Sigmoid colon (tissue), 7 donors: ENCODE data around the gene CAMK1D. TPM values are rescaled to one million over a fixed set of nuclear protein-coding genes. Genes with fewer than 3 reads are reported as not detected.

Experiments
- DNase-seq: peaks from one replicate; pipeline ENCODE4 v3.0.0-alpha.2; 2019
- H3K27ac ChIP-seq, 4 donors: fragments of 200-600 bp; sonication (generic); one replicate each; pipeline ENCODE4 v1.5.1; 2016 to 2019; ENCODE audit warnings: mild to moderate bottlenecking in 1 of 4
- H3K27me3 ChIP-seq, 3 donors: fragments of 200-600 bp; sonication (generic); one replicate each; pipeline ENCODE4 v1.5.1; 2019; ENCODE audit warnings: mild to moderate bottlenecking in 1 of 3
- H3K36me3 ChIP-seq, 4 donors: fragments of 200-600 bp; sonication (generic); one replicate each; pipeline ENCODE4 v1.5.1; 2016 to 2019
- H3K4me1 ChIP-seq, 4 donors: fragments of 200-600 bp; sonication (generic); one replicate each; pipeline ENCODE4 v1.5.1; 2017 to 2019
- H3K4me3 ChIP-seq, 4 donors: fragments of 200-600 bp; sonication (generic); one replicate each; pipeline ENCODE4 v1.5.1; 2017 to 2019; ENCODE audit warnings: mild to moderate bottlenecking in 2 of 4, moderate library complexity in 1 of 4
- H3K9me3 ChIP-seq, 4 donors: fragments of 200-600 bp in 3 of 4; sonication (generic) in 3 of 4; one replicate each; pipeline versions ENCODE4 v1.5.1 to v1.6.1; 2013 to 2019
- EP300 ChIP-seq, 4 donors: sonication (generic); formaldehyde crosslinking; IDR thresholded peaks; one replicate each; pipeline ENCODE4 v1.6.1; 2017; ENCODE audit warnings: antibody characterized with exemption in 4 of 4
- POLR2A ChIP-seq, 2 donors: fragments of 450-650 bp; IDR thresholded peaks; one replicate each; pipeline ENCODE4 v1.6.1; 2016; ENCODE audit warnings: antibody characterized with exemption in 2 of 2, mild to moderate bottlenecking in 2 of 2, moderate library complexity in 2 of 2
- POLR2AphosphoS5 ChIP-seq, 4 donors: sonication (generic); formaldehyde crosslinking; IDR thresholded peaks; one replicate each; pipeline ENCODE4 v1.6.1; 2017; ENCODE audit warnings: antibody characterized with exemption in 4 of 4
- WGBS, 2 donors: extraction: QIAGEN DNeasy Blood & Tissue Kit; methylation state at CpG; one replicate each; pipeline ENCODE4 v1.1.7; 2013; 5-methylcytosine and 5-hydroxymethylcytosine counted together
- intact Hi-C: fragments of 100-400 bp; cut with DNase I; formaldehyde crosslinking; loops from one replicate; pipeline ENCODE4 v1.15.1; 2023
- polyA plus RNA-seq, 3 donors: library from polyadenylated mRNA; stranded (reverse); fragments of 200-250 nt; gene quantifications; one replicate each; pipeline ENCODE4 v1.2.3, GENCODE V29; 2013
- total RNA-seq, 4 donors: library from RNA; depleted of rRNA; stranded (reverse); fragments of >200 nt; gene quantifications; one replicate each; pipeline ENCODE4 v1.1.0, GENCODE V29; 2016
- TF ChIP-seq, protein P1 (sequence below), 4 experiments: fragments of 450-650 bp in 3 of 4; fragments of 200-600 bp in 1 of 4; IDR thresholded peaks; one replicate each; pipeline ENCODE4 v1.5.1; 2016 to 2019; ENCODE audit warnings: antibody characterized with exemption in 4 of 4, mild to moderate bottlenecking in 3 of 4, moderate library complexity in 2 of 4
- donor health status: healthy with polysubstance abuse.
- donor health status: Bipolar disorder and iron deficiency.
- donor health status: healthy.

The CAMK1D gene
- total and polyA plus RNA-seq, 7 donors: 7.2 to 11.5 (median 8.6) TPM

DNA sequence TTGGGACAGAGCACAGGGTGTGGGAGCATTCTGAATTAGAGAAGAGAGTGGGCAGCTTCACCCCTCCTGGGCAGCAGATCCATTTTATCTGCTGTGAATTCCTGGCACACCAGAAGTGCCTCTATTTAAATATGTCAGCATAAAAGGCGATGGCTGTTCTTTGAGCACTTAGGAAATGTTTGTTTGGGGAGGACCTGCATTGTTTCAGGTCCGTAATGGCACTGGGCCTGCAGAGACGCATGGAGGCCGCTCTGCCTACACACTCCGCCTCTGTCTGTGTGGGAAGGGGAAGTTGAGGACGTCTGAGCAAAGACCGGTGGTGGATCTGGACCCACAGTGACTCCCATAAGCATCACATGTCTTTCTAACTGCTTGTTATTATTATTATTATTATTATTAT lies 253.2 kb downstream of the CAMK1D start:
- H3K4me3 ChIP-seq: no peak overlapping the region
- intact Hi-C loops: no loop called here
- no peak for DNase-seq
- H3K27me3 ChIP-seq: no peaks in the 10 kb centered on the region
- H3K36me3 ChIP-seq: no peaks in the 10 kb centered on the region
- peak overlapping the region in 3 of 4 donors; percentile 27 to 66 (median 53) for H3K27ac ChIP-seq
- TF ChIP-seq EP300 (IDR thresholded peaks at IDR 0.05): no peak
- no peak for TF ChIP-seq POLR2A (IDR thresholded peaks at IDR 0.05)
- TF ChIP-seq, protein P1, sequence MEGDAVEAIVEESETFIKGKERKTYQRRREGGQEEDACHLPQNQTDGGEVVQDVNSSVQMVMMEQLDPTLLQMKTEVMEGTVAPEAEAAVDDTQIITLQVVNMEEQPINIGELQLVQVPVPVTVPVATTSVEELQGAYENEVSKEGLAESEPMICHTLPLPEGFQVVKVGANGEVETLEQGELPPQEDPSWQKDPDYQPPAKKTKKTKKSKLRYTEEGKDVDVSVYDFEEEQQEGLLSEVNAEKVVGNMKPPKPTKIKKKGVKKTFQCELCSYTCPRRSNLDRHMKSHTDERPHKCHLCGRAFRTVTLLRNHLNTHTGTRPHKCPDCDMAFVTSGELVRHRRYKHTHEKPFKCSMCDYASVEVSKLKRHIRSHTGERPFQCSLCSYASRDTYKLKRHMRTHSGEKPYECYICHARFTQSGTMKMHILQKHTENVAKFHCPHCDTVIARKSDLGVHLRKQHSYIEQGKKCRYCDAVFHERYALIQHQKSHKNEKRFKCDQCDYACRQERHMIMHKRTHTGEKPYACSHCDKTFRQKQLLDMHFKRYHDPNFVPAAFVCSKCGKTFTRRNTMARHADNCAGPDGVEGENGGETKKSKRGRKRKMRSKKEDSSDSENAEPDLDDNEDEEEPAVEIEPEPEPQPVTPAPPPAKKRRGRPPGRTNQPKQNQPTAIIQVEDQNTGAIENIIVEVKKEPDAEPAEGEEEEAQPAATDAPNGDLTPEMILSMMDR (IDR thresholded peaks at IDR 0.05): no peak
- no peak for TF ChIP-seq POLR2AphosphoS5 (IDR thresholded peaks at IDR 0.05)
- WGBS, 2 donors: 81 to 89% methylated on average over 7 of the region's 7 CpGs
- no peaks in the 10 kb centered on the region for H3K9me3 ChIP-seq
- H3K4me1 ChIP-seq: peaks cover 0 to 44% (median 25%) of the 10 kb centered on the region in 4 donors

- Histone ChIP-seq H3K36me3 (no peaks in the 10 kb centered on the region), H3K27ac (peak overlapping the region in 3 of 4 donors; percentile 8 to 86 (median 85)), H3K27me3 (no peaks in the 10 kb centered on the region), H3K4me1 (peaks cover 0 to 46% (median 26%) of the 10 kb centered on the region in 4 donors), H3K9me3 (no peaks in the 10 kb centered on the region), H3K4me3 (no peak overlapping the region)
- TF ChIP-seq, protein P1 (IDR thresholded peaks at IDR 0.05): no peak
- TF ChIP-seq EP300 (IDR thresholded peaks at IDR 0.05): no peak
- TF ChIP-seq POLR2A (IDR thresholded peaks at IDR 0.05): no peak
- TF ChIP-seq POLR2AphosphoS5 (IDR thresholded peaks at IDR 0.05): no peak
- no peak for DNase-seq
- intact Hi-C loops: loop anchor here (2.0 kb wide), 1 partner anchor 255 kb away; the partner anchor contains the start of gene CAMK1D
- 21 to 76% methylated on average over 11 of the region's 11 CpGs for WGBS, 2 donors
These were observed 254.6 kb downstream of the CAMK1D start for GRCh38 chr10:12603766-12604470.

DNA sequence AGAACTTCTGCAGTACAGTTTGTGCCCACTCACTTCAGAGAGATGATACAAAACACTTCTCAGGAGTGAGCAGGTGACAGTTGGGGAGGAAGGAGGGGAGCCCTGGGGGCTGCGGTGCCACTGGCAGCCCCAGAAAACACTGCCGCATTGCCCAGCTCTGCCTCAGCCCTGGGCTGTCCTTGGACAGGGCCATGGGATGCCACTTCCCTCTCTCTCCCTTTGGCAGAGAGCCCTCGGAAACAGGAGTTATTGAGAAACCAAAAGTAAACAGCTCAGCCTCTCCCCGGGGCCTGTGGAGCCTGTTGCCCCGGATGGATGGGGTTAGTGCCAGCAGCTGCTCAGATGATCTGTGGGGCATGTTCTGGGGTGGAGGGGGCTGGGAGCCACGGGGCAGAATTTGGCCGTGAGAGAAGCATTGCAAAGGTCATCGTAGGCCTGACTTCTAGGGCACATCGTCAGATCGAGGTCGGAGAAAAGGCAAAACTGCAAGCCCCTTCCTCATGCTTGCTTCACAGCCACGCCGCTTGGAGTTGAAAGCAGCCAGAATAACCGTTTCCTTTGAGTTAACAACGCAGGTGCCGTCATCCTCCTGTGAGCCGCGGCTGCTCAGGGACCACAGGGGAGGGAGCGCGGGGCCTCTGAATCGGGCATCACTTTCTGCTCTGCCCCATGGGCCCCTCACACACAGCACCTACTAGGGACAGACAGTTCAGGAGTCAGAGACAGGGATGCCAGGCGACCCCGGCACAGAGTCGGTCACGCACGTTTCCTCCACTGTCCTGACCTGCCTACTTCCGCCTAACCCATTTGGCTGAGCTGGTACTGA lies 256.4 kb downstream of the CAMK1D start:
- peak; percentile 95 for DNase-seq
- intact Hi-C loops: loop anchor here (2.0 to 5.0 kb wide), 4 partner anchors 82 to 338 kb away; partner anchors contain the start of gene CAMK1D
- Histone ChIP-seq H3K9me3 (no peaks in the 10 kb centered on the region), H3K36me3 (no peaks in the 10 kb centered on the region), H3K4me3 (peak overlapping the region; percentile 20 to 46 (median 40)), H3K27ac (peak overlapping the region; percentile 83 to 86 (median 85)), H3K27me3 (no peaks in the 10 kb centered on the region), H3K4me1 (peaks cover 0 to 47% (median 27%) of the 10 kb centered on the region in 4 donors)
- TF ChIP-seq EP300 (IDR thresholded peaks at IDR 0.05) (peak in 1 of 4 donors; percentile 39), POLR2A (IDR thresholded peaks at IDR 0.05) (no peak), POLR2AphosphoS5 (IDR thresholded peaks at IDR 0.05) (peak; percentile 35 to 73 (median 68))
- WGBS, 2 donors: 6 to 15% methylated on average over 27 of the region's 27 CpGs

- no peak for TF ChIP-seq POLR2AphosphoS5 (IDR thresholded peaks at IDR 0.05)
- no peak for TF ChIP-seq POLR2A (IDR thresholded peaks at IDR 0.05)
- TF ChIP-seq, protein P1 (IDR thresholded peaks at IDR 0.05): no peak
- TF ChIP-seq EP300 (IDR thresholded peaks at IDR 0.05): no peak
- 17 to 48% methylated on average over 12 of the region's 12 CpGs for WGBS, 2 donors
- Histone ChIP-seq H3K4me3 (peak overlapping the region in 3 of 4 donors; percentile 38 to 46 (median 42)), H3K9me3 (no peaks in the 10 kb centered on the region), H3K4me1 (peaks cover 0 to 47% (median 27%) of the 10 kb centered on the region in 4 donors), H3K36me3 (no peaks in the 10 kb centered on the region), H3K27ac (peak overlapping the region; percentile 83 to 86 (median 85)), H3K27me3 (no peaks in the 10 kb centered on the region)
- intact Hi-C loops: loop anchor here (5.0 kb wide), 3 partner anchors 81 to 339 kb away; no protein-coding TSS in a partner anchor
- DNase-seq: no peak
These were observed 257.1 kb downstream of the CAMK1D start for GRCh38 chr10:12606461-12606860.
